ENCODE results near the gene RCSD1.

The RCSD1 gene

DNA sequence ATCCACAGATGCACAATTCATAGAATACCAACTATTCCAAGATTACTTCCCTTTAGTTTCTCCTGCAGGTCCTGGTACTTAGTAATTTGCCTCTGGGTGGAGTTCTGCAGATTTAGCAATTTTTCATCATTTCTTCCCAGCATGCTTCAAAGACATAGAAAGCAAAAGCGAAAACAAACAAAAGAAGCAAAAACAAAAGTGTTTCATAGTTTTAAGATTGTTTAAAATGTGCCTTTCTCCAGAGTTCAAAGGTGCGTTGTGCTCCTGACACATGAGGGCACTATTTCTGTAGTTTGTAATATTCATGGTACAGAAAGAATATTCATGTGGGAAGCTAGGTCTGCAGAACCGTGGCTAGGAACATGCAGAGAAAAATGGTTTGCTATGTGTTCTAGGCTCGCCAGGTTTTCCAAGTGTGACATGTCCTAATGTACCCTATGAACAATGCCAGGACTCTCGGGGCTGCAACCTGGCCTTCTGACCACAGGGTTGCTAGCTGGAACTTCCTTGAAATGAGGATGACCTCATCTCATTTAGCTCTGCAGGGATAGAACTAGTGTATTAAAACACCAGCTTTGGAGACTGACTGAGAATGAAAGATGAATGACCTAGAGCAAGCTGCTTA lies 30.0 kb upstream of the RCSD1 start:
- no peak for TF ChIP-seq POLR2A (IDR thresholded peaks at IDR 0.05; ENCODE audit: extremely low read depth, insufficient read length)
- TF ChIP-seq CTCF (IDR thresholded peaks at IDR 0.05; ENCODE audit: low read depth, low read length) = peak; percentile 44
- TF ChIP-seq, protein P1, sequence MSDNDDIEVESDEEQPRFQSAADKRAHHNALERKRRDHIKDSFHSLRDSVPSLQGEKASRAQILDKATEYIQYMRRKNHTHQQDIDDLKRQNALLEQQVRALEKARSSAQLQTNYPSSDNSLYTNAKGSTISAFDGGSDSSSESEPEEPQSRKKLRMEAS (IDR thresholded peaks at IDR 0.05; ENCODE audit: low read depth, low read length) = peak; percentile 26; the same call in 1 of the 2 replicates
- 0 out of 2 replicates have a peak, but pooled peaks have one; percentile 30 for TF ChIP-seq MYC (IDR thresholded peaks at IDR 0.05; ENCODE audit: low read depth, low read length)
- H3K4me3 ChIP-seq (ENCODE audit: low read depth, low read length) = no peak overlapping the region
- DNase-seq (ENCODE audit: low read depth) = peak; percentile 68

DNA sequence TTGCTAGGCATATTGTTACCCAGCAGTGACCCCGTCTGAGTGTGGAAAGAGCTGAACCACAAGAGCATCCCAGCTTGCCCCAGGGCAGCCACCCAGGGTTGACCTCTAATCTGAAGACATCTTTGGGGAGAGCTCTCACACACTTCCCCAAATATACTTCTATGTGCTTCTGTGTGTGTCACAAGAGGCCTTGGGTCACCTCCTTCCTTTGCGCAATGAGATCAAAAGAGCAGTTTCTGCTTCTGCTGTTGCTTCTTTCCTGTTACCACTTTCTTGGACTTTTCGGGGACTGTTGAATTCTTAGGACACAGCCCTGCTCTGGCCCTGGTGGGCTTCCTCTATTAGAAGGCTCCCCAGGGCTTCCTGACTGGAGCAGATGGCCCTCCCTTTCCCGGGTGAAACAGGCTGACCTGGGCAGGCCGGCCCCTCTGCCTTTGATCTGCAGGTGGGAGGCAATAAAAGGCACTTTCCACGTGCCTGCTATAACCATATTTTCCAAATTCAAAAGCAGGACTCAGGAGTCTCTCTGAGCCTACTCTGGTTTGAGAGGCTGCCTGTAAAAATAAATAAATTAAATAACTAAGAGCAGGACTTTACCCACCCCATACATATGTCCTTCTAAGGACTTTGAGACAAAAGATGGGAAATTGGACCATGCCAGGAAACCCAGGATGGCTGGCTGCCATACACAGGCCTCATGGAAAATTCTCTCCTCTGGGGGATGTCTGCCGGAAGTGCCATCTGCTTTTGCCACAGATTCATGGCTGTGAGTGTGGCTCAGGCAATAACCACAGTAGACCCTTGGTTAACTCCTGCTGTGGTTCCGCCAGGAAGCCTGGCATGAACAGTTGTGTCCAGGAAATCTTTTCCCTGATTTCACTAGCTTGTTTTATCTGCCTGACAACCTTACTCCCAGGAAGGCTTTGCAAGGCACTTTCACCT lies 28.3 kb upstream of the RCSD1 start:
- no peak overlapping the region for H3K4me3 ChIP-seq (ENCODE audit: low read depth, low read length)
- DNase-seq (ENCODE audit: low read depth) = peak; percentile 95
- TF ChIP-seq MYC (IDR thresholded peaks at IDR 0.05; ENCODE audit: low read depth, low read length) (peak; percentile 72), CTCF (IDR thresholded peaks at IDR 0.05; ENCODE audit: low read depth, low read length) (no peak), POLR2A (IDR thresholded peaks at IDR 0.05; ENCODE audit: extremely low read depth, insufficient read length) (no peak)
- TF ChIP-seq, protein P1 (IDR thresholded peaks at IDR 0.05; ENCODE audit: low read depth, low read length) = peak; percentile 20; the same call in 1 of the 2 replicates

DNA sequence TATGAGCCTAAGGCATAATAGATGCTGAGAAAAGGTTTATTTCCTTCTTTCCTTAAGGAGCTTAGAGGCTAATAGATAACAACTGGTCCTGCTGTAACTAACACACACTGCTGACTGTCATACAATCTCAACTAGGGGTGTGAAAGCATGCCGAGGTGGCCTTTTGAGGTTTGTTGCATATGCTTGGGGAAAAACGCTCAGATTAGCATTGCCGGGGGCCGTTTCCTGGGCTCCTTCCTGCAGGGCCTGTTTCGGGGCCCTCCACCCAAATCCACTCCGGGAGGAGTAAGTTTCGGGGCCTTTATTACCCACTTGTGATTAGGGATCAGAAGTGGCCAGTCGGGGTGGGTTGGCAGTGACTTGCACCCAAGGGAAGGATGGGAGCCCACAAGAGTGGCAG lies 27.2 kb upstream of the RCSD1 start:
- no peak for DNase-seq (ENCODE audit: low read depth)
- TF ChIP-seq, protein P1 (IDR thresholded peaks at IDR 0.05; ENCODE audit: low read depth, low read length) = no peak
- TF ChIP-seq POLR2A (IDR thresholded peaks at IDR 0.05; ENCODE audit: extremely low read depth, insufficient read length) (no peak), MYC (IDR thresholded peaks at IDR 0.05; ENCODE audit: low read depth, low read length) (no peak), CTCF (IDR thresholded peaks at IDR 0.05; ENCODE audit: low read depth, low read length) (no peak)
- no peak overlapping the region for H3K4me3 ChIP-seq (ENCODE audit: low read depth, low read length)

- TF ChIP-seq, protein P1 (IDR thresholded peaks at IDR 0.05; ENCODE audit: low read depth, low read length) = no peak
- TF ChIP-seq MYC (IDR thresholded peaks at IDR 0.05; ENCODE audit: low read depth, low read length) (no peak), CTCF (IDR thresholded peaks at IDR 0.05; ENCODE audit: low read depth, low read length) (no peak), POLR2A (IDR thresholded peaks at IDR 0.05; ENCODE audit: extremely low read depth, insufficient read length) (no peak)
- no peak overlapping the region for H3K4me3 ChIP-seq (ENCODE audit: low read depth, low read length)
- DNase-seq (ENCODE audit: low read depth) = no peak
Measured at GRCh38 chr1:167605576-167605975, 24.5 kb upstream of the RCSD1 start.

DNA sequence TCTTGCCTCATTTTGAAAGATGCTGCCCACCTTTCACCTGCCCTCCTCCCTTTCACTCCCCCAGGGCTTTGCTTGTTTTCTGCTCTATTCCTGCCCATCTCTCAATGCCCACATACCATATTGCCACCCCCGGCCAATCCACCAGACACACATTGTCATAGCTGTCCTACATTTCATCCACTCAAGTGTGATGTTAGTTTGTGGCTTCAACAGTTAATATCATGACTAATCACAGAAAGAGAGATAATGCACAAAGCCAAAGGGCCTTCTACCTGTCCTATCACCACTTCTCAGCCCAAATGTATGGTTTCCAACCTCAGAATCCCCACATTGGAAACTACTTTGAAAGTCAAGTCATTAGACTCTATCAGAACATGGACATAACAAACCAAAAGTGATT lies 18.0 kb upstream of the RCSD1 start:
- DNase-seq (ENCODE audit: low read depth) = no peak
- no peak for TF ChIP-seq CTCF (IDR thresholded peaks at IDR 0.05; ENCODE audit: low read depth, low read length)
- TF ChIP-seq, protein P1 (IDR thresholded peaks at IDR 0.05; ENCODE audit: low read depth, low read length) = no peak
- no peak for TF ChIP-seq POLR2A (IDR thresholded peaks at IDR 0.05; ENCODE audit: extremely low read depth, insufficient read length)
- TF ChIP-seq MYC (IDR thresholded peaks at IDR 0.05; ENCODE audit: low read depth, low read length) = no peak
- no peak overlapping the region for H3K4me3 ChIP-seq (ENCODE audit: low read depth, low read length)

All from NB4 (cell line).